Measurements from ENCODE around the gene OPCML.

OPCML gene

GRCh38 chr11:133501643-133502539, 30.4 kb downstream of the OPCML start:
- H3K4me3 Mint-ChIP-seq, result no peak overlapping the region
- no peaks in the 10 kb centered on the region for H3K9me3 Mint-ChIP-seq
- no peaks in the 10 kb centered on the region for H3K4me1 Mint-ChIP-seq (ENCODE audit: low read depth)
- H3K27ac Mint-ChIP-seq, result no peak overlapping the region
- H3K36me3 Mint-ChIP-seq (ENCODE audit: low read depth), result no peaks in the 10 kb centered on the region
- H3K27me3 Mint-ChIP-seq (ENCODE audit: low read depth), result no peaks in the 10 kb centered on the region

DNA sequence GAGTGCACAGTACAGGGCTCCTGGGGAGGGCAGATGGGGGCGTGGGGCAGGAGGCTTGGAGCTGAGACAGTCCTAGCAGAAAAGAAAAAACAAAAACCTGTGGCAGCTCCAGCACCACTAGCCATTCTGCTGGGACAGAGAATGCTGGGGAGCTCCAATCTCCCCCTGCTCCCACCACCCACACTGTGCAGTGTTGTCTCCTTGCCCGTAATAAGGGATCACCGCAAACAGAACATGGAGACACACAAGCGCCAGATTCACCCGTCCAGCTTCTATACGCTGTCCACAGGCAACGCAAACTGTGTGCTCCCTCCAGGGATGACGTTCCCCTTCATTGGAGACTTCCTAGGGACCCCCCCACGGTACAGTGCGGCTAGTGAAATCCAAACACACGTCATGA, 31.4 kb downstream of the OPCML start:
- H3K4me1 Mint-ChIP-seq (ENCODE audit: low read depth), result no peaks in the 10 kb centered on the region
- no peaks in the 10 kb centered on the region for H3K36me3 Mint-ChIP-seq (ENCODE audit: low read depth)
- H3K27me3 Mint-ChIP-seq (ENCODE audit: low read depth), result no peaks in the 10 kb centered on the region
- H3K9me3 Mint-ChIP-seq, result no peaks in the 10 kb centered on the region
- no peak overlapping the region for H3K27ac Mint-ChIP-seq
- H3K4me3 Mint-ChIP-seq, result no peak overlapping the region

DNA sequence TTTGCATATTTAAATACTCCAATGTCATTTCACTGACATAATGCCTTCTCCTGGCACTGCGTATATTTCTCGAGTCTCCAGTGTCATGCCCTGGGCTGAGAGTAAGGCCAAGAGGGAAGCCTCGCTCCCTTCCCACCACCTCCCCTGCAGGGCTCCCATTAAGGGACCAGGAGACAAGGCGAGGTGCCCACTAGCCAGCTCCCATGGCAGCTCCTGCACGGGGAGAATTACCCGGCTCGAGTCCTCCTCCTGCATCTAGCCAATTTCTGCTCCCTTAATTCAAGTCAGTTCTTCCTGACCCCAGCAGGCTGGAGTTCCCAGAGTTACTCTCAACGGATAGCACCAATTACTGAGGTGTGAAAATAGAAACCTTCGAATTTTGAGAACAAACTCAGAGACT, 31.9 kb downstream of the OPCML start:
- H3K36me3 Mint-ChIP-seq (ENCODE audit: low read depth), result no peaks in the 10 kb centered on the region
- no peaks in the 10 kb centered on the region for H3K9me3 Mint-ChIP-seq
- H3K27ac Mint-ChIP-seq, result no peak overlapping the region
- no peaks in the 10 kb centered on the region for H3K4me1 Mint-ChIP-seq (ENCODE audit: low read depth)
- H3K4me3 Mint-ChIP-seq, result no peak overlapping the region
- no peaks in the 10 kb centered on the region for H3K27me3 Mint-ChIP-seq (ENCODE audit: low read depth)

- Mint-ChIP-seq H3K27me3 (ENCODE audit: low read depth) (no peaks in the 10 kb centered on the region), H3K4me1 (ENCODE audit: low read depth) (no peaks in the 10 kb centered on the region), H3K27ac (no peak overlapping the region), H3K9me3 (no peaks in the 10 kb centered on the region), H3K4me3 (no peak overlapping the region), H3K36me3 (ENCODE audit: low read depth) (no peaks in the 10 kb centered on the region)
Observed at GRCh38 chr11:133498969-133499368, 33.3 kb downstream of the OPCML start.

GRCh38 chr11:133497477-133498140, 34.7 kb downstream of the OPCML start:
- Mint-ChIP-seq H3K27ac (no peak overlapping the region), H3K4me1 (ENCODE audit: low read depth) (no peaks in the 10 kb centered on the region), H3K4me3 (no peak overlapping the region), H3K27me3 (ENCODE audit: low read depth) (no peaks in the 10 kb centered on the region), H3K9me3 (no peaks in the 10 kb centered on the region), H3K36me3 (ENCODE audit: low read depth) (no peaks in the 10 kb centered on the region)

GRCh38 chr11:133492895-133493294, 39.4 kb downstream of the OPCML start:
- Mint-ChIP-seq H3K27ac (no peak overlapping the region), H3K9me3 (no peaks in the 10 kb centered on the region), H3K4me3 (no peak overlapping the region), H3K27me3 (ENCODE audit: low read depth) (no peaks in the 10 kb centered on the region), H3K36me3 (ENCODE audit: low read depth) (no peaks in the 10 kb centered on the region), H3K4me1 (ENCODE audit: low read depth) (no peaks in the 10 kb centered on the region)

- Mint-ChIP-seq H3K36me3 (ENCODE audit: low read depth) (no peaks in the 10 kb centered on the region), H3K4me1 (ENCODE audit: low read depth) (no peaks in the 10 kb centered on the region), H3K27me3 (ENCODE audit: low read depth) (no peaks in the 10 kb centered on the region), H3K27ac (no peak overlapping the region), H3K9me3 (no peaks in the 10 kb centered on the region), H3K4me3 (no peak overlapping the region)
Observed at GRCh38 chr11:133491680-133492383, 40.5 kb downstream of the OPCML start.

DNA sequence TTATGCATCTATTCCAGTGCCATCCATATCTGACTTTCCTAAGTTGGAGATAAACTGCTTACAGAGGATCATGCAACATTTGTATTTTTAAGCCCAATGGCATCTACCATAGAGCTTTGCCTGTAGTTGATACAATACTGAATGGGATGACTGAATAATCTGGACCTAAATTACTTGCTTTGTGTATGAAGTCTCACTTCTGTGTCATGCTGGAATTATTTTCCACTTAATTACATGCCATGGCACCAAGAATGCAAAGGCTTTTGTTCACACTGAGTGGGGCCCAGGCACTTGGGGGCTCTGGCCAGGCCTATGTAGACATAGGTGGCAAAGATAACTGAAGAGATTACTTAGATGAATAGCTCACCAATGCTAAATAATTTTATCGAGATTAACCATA, 51.6 kb downstream of the OPCML start:
- Mint-ChIP-seq H3K9me3 (no peaks in the 10 kb centered on the region), H3K27ac (no peak overlapping the region), H3K36me3 (ENCODE audit: low read depth) (no peaks in the 10 kb centered on the region), H3K27me3 (ENCODE audit: low read depth) (no peaks in the 10 kb centered on the region), H3K4me1 (ENCODE audit: low read depth) (no peaks in the 10 kb centered on the region), H3K4me3 (no peak overlapping the region)

DNA sequence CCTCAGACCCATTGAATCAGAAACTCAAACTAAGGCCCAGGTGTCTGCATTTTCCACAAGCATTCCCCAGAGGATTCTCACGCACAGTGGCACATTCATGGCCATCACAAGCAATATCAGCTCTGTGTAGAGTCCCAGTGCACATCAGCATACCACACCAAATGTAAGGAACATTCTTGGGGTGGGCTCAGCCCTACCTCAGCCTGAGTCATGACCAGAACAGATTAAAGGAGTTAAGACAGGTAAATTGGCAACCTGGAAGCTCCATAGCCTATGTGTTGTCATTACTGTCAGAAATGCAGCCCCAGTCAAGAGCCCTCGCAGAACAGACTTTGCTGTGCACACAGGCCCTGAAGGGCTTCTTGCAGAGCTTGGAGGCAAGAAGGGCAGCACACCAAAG, 53.1 kb downstream of the OPCML start:
- no peaks in the 10 kb centered on the region for H3K36me3 Mint-ChIP-seq (ENCODE audit: low read depth)
- no peaks in the 10 kb centered on the region for H3K9me3 Mint-ChIP-seq
- H3K4me3 Mint-ChIP-seq, result no peak overlapping the region
- H3K27me3 Mint-ChIP-seq (ENCODE audit: low read depth), result no peaks in the 10 kb centered on the region
- H3K4me1 Mint-ChIP-seq (ENCODE audit: low read depth), result no peaks in the 10 kb centered on the region
- H3K27ac Mint-ChIP-seq, result no peak overlapping the region

GRCh38 chr11:133477251-133477625, 55.1 kb downstream of the OPCML start:
- H3K4me1 Mint-ChIP-seq (ENCODE audit: low read depth), result no peaks in the 10 kb centered on the region
- no peaks in the 10 kb centered on the region for H3K9me3 Mint-ChIP-seq
- H3K27me3 Mint-ChIP-seq (ENCODE audit: low read depth), result no peaks in the 10 kb centered on the region
- no peak overlapping the region for H3K27ac Mint-ChIP-seq
- H3K4me3 Mint-ChIP-seq, result no peak overlapping the region
- H3K36me3 Mint-ChIP-seq (ENCODE audit: low read depth), result no peaks in the 10 kb centered on the region

DNA sequence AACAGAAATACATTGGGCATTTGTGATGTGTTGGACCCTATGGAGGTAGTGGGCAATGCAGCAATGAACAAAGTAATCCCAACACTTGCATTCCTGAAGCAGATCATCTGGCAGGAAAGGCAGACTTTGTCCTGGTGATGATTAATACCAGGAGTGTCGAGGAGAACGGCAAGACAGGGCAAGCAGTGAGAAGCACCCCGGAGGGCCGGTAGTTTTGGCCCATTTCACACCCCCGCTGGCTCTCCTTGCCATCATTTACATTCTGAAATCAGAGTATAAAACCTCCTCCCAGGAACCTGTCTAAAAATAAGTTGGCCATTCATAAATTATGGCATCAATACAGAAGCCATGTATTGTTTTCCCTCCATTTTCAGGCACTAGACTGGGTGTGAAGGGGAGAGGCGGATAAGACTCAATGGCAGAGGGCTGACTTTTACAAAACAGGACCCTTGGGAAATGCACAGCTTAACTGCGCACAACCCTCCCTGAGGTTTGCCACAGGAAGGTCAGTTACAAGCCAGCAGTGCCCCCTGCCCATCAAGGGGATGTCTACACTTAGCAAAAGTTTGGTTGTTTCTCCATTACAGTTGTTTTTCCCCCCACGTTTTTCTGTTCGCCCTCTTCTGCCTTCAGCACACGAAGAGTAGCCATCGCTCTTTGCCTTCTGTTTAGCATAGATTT, 55.6 kb downstream of the OPCML start:
- no peak overlapping the region for H3K4me3 Mint-ChIP-seq
- H3K36me3 Mint-ChIP-seq (ENCODE audit: low read depth), result no peaks in the 10 kb centered on the region
- no peaks in the 10 kb centered on the region for H3K4me1 Mint-ChIP-seq (ENCODE audit: low read depth)
- H3K27me3 Mint-ChIP-seq (ENCODE audit: low read depth), result no peaks in the 10 kb centered on the region
- no peak overlapping the region for H3K27ac Mint-ChIP-seq
- no peaks in the 10 kb centered on the region for H3K9me3 Mint-ChIP-seq

DNA sequence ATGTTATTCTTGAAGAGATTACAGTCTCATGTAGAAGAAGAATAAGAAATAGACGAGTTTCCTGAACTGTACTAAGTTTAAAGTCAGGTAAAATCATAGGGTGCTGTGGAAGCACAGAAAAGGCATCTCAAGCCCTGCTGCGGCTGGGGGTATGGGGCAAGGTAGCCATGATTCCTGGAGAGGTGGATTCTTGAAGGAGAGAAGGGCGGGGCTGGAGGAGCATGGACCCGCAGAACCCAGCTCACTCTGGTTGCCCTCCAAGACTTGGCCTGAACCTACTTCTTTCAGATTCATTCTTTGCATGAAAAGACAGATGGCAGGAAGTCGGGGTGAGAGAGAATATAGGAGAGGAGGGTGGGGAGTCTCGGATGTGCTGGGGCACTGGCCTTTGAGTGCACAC, 57.8 kb downstream of the OPCML start:
- no peaks in the 10 kb centered on the region for H3K9me3 Mint-ChIP-seq
- H3K36me3 Mint-ChIP-seq (ENCODE audit: low read depth), result no peaks in the 10 kb centered on the region
- no peaks in the 10 kb centered on the region for H3K27me3 Mint-ChIP-seq (ENCODE audit: low read depth)
- no peak overlapping the region for H3K4me3 Mint-ChIP-seq
- H3K4me1 Mint-ChIP-seq (ENCODE audit: low read depth), result no peaks in the 10 kb centered on the region
- H3K27ac Mint-ChIP-seq, result no peak overlapping the region

GRCh38 chr11:133467686-133468085, 64.6 kb downstream of the OPCML start:
- H3K27me3 Mint-ChIP-seq (ENCODE audit: low read depth), result no peaks in the 10 kb centered on the region
- H3K27ac Mint-ChIP-seq, result no peak overlapping the region
- H3K36me3 Mint-ChIP-seq (ENCODE audit: low read depth), result no peaks in the 10 kb centered on the region
- H3K4me3 Mint-ChIP-seq, result no peak overlapping the region
- no peaks in the 10 kb centered on the region for H3K4me1 Mint-ChIP-seq (ENCODE audit: low read depth)
- no peaks in the 10 kb centered on the region for H3K9me3 Mint-ChIP-seq

DNA sequence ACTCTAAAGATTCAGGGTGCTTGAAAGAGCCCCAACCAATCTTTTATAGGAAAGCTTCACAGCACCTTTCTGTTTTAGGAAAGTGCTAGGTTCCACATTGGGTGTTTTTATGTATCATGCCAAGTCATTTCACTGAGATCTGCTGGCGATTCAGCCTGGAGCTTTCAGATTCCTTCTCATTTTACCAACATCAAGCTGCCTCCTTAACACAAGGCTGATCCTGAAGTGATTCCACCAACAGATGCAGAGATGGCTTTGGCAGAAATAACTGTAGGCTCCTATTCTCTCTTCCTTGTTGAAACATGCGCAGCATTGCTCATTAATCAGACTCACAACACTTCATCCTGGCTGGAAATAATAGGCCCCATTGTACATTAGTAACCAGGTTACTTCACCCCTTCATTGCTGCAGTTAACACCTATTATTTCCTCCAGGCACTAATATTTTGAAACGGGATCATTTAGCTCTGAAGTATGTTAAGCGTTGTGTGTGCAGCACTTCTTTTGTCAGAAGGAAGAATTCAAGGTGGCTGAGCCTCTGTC, 89.0 kb downstream of the OPCML start:
- Mint-ChIP-seq H3K4me1 (ENCODE audit: low read depth) (no peaks in the 10 kb centered on the region), H3K9me3 (no peaks in the 10 kb centered on the region), H3K36me3 (ENCODE audit: low read depth) (no peaks in the 10 kb centered on the region), H3K4me3 (no peak overlapping the region), H3K27ac (no peak overlapping the region), H3K27me3 (ENCODE audit: low read depth) (no peaks in the 10 kb centered on the region)

Data from T-helper 1 cell treated with Interleukin-12 subunit alpha and Interleukin-12 subunit beta and Interleukin-4 antibody, amounts not matched to agents 30 μg/mL and 1 μg/mL, for 36 hours (primary cell).